NCI-H2081 treated with DMSO at 0.1 percent for 48 hours (cell line): Measurements from ENCODE around the gene YIPF6.
"Not testable (repeated sequence)": the region's sequence is repeated elsewhere in the genome, so short reads cannot be mapped to it uniquely, and the experiment has no call there.

ENCODE experiments used
- DNase-seq: peaks from one replicate; lab custom pipeline; 2025; lab: John Stamatoyannopoulos, UW

The YIPF6 gene, protein sequence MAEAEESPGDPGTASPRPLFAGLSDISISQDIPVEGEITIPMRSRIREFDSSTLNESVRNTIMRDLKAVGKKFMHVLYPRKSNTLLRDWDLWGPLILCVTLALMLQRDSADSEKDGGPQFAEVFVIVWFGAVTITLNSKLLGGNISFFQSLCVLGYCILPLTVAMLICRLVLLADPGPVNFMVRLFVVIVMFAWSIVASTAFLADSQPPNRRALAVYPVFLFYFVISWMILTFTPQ

GRCh38 chrX:68498508-68499379, at the start of gene YIPF6:
TSS of gene YIPF6 (plus strand) at chrX:68499051. CDS start at chrX:68499067, 16 bp downstream.
- DNase-seq: peak; percentile 4

- DNase-seq: no peak
These were observed 47.1 kb upstream of the YIPF6 start for GRCh38 chrX:68451720-68452119.

DNA sequence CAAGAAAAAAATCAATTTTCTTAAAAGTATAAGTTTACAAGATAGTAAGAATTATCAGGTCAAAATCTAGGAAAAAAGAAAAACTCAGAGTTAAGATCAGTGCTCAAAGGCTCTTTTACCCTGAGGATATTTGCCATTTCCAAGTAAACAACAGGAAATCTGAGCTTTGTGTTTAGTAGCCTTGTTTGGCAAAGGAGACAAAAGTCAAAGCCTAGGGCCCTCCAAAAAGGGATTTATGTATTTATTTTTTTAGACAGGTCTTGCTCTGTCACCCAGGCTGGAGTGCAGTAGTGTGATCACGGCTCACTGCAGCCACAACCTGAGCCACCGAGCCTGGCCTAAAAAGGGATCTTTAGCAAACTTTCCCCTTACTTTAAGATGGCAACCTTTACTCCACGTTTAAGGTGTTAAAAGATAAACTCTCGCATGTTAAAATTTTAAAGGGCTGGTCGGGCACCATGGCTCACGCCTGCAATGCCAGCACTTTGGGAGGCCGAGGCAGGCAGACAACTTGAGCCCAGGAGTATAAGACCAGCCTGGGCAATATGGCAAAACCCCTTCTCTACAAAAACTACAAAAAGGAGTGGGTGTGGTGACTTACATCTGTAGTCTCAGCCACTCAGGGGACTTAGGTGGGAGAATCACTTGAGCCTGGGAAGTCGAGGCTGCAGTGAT, 44.2 kb upstream of the YIPF6 start:
- DNase-seq: no peak

DNA sequence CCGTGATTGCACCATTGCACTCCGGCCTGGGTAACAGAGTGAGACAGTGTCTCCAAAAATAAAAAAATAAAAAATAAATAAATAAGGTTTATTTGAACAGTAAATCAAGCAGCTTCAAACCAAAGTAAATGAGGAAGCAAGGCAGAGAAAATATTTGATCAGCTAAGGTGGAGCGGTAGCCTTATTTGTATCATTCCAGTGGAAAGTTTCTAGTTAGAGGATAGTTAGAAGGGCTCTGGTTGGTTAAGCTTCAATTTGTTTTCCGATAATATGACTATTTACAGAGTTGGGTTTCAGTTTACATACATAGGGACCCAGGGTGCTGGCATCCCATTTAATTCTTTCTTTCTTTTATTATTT, 43.7 kb upstream of the YIPF6 start:
- no peak for DNase-seq

DNA sequence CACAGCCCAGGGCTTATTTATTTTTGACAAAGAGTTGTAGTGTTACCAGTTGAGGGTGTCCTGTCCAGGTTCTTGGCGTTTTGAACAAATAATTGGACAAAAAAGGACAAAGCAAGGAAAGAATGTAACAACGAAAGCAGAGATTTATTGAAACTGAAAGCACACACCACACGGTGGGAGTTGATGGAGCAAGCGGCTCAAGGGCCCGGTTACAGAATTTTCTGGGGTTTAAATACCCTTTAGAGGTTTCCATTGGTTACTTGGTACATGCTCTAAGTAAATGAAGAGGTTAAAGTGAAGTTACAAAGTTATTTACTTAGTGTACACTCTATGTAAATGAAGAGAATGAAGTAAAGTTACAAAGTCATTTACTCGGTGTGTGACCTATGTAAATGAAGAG, 37.8 kb upstream of the YIPF6 start:
- no peak for DNase-seq

DNA sequence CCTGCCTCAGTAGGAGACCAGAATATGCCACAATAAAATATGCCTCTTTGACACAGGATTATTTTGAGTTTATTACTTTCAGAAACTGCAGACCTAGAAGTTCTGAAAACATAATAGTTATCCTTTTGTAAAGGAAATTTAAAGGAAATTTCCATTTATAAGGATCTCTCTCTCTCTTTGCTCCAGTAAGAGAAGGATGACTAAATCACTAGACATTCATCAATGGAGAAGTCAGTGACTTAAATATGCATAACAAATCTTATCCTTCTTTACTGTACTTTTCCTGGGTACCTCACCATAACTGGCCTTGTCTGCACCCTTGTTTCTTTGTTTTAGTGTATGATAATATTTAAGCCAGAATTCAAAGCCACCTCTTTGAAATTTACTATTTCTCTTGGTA, 37.3 kb upstream of the YIPF6 start:
- DNase-seq: no peak

GRCh38 chrX:68462197-68462596, 36.7 kb upstream of the YIPF6 start:
- no peak for DNase-seq

- no peak for DNase-seq
These were observed 36.2 kb upstream of the YIPF6 start for GRCh38 chrX:68462653-68463052.

GRCh38 chrX:68463880-68464279, 35.0 kb upstream of the YIPF6 start:
- DNase-seq: no peak

DNA sequence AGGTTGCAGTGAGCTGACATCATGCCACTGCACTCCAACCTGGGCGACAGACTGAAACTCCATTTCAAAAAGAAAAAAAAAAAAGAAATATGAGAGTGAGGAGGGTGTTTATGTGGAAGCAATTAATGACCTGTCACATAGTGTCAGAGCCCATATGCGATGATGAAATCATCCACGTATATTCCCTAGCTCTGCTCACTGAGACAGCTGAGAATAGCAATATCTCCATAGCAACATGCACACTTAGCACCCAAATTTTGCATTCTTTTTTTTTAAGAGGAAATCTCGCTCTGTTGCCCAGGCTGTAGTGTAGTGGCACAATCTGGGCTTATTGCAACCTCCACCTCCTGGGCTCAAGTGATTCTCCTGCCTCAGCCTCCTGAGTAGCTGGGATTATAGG, 34.1 kb upstream of the YIPF6 start:
- DNase-seq: no peak

GRCh38 chrX:68480969-68481368, 17.9 kb upstream of the YIPF6 start:
- no peak for DNase-seq

- DNase-seq: not testable (repeated sequence)
These were observed 12.7 kb upstream of the YIPF6 start for GRCh38 chrX:68486198-68486597.

GRCh38 chrX:68487254-68487653, 11.6 kb upstream of the YIPF6 start:
- no peak for DNase-seq

DNA sequence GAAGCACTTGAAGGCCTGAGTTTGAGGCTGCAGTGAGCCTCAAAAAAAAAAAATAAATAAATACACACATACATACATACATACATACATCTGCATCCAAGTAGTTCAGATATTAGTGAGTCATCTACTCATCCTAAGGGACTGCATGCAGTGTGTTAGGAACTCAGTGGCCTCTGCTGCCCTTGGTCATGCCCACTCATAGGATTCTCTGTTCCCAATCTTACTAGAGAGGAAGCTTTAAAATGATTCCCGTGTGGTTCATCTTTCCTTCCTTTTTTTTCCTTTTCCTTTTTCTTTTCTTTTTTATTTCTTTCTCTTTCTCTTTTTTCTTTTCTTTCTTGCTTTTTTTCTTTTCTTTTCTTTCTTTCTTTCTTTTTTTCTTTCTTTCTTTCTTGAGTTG, 10.9 kb upstream of the YIPF6 start:
- DNase-seq: no peak

- DNase-seq: no peak
These were observed 10.2 kb upstream of the YIPF6 start for GRCh38 chrX:68488657-68489056.

DNA sequence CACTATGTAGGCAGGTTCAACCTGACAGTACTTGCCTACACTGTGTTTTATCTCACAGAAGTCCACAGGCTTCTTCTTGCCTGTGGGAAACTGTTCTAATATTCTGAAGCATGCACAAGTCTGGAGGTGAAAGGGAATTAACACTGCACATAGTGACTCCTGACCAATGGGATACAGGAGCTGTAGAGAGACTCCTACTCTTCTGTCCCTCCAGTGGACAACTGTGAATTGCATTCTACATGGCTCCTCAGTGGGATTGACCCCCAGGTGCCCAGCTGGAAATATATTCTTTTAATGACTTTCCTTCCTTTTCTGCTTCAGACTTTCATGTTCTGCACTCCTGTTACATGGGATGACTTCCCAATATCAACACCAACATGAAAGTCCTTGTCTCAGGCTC, 8.2 kb upstream of the YIPF6 start:
- DNase-seq: no peak

DNA sequence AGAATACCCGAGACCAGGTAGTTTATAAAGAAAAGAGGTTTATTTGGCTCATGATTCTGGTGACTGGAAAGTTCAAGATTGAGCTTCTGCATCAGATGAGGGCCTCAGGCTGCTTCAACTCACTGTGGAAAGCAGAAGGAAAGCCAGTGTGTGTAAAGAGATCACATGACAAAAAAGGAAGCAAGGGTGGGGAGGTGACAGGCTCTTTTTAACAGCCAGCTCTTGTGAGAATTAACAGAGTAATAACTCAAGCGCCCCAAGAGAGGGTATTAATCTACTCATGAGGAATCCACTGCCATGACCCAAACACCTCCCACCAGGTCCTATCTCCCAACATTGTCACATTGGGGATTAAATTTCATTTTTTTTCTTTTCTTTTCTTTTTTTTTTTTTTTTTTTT, 6.3 kb upstream of the YIPF6 start:
- no peak for DNase-seq

- not testable (repeated sequence) for DNase-seq
These were observed 5.1 kb upstream of the YIPF6 start for GRCh38 chrX:68493776-68494175.

- no peak for DNase-seq
These were observed 775 bp upstream of the YIPF6 start for GRCh38 chrX:68498044-68498507.

DNA sequence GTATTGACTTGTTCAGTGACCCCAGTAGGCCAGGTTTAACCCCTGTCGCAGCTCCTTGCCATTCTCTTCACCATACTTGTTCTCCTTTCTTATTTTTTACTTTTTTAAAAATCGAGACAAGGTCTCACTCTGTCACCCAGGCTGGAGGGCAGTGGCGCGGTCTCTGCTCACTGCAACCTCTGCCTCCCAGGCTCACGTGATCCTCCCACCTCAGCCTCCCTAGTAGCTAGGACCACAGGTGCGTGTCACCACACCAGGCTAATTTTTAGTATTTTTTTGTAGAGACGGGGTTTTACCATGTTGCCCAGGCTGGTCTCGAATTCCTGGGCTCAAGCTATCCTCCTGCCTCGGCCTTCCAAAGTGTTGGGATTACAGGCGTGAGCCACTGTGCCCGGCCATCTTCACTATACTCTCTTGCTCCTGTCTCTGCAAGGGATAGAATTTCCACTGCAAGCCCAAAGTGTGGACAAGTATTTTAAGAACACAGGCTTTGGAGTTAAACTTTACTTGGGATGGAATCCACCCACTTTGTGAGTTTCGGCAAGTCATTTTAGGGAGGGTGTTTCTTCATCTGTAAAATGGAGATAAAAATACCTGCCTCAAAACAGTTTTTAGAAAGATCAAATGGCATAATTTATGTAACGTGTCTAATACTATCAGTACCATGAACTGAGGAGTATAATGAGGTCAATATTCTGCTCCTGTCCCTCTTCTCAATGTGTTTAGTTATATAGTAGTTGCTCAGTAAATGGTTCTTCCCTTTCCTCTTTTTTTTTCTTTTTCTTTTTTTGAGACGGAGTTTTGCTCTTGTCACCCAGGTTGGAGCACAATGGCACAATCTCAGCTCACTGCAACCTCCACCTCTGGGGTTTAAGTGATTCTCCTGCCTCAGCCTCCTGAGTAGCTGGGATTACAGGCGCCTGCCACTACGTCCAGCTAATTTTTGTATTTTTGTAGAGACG, 973 bp downstream of the YIPF6 start:
- no peak for DNase-seq

- DNase-seq: no peak
These were observed 5.2 kb downstream of the YIPF6 start for GRCh38 chrX:68503836-68504636.
